Panc1 (cell line): ENCODE data around the gene DEAF1. TPM values are rescaled to one million over a fixed set of nuclear protein-coding genes. Genes with fewer than 3 reads are reported as not detected.
A peak's percentile ranks its signal among the peaks of the same experiment; 100 is the strongest.

ENCODE experiments used
- ATAC-seq: fragments of 200-7000 bp; cut with Tn5 transposase; 2 replicates; pipeline ENCODE4 v1.9.1; 2020; ENCODE audit warnings: mild to moderate bottlenecking, moderate library complexity
- BruUV-seq: library from RNA; stranded (reverse); fragments of 400-500 nt; replicated peaks from 2 replicates; lab custom pipeline; 2021; lab: Mats Ljungman, UMichigan
- CTCF ChIA-PET: fragments of 300-600 bp; sonication (Branson Sonifier 250); formaldehyde crosslinking; loops from one replicate; lab custom pipeline; 2022; ENCODE audit warnings: antibody characterized with exemption; lab: Charles Lee
- POLR2A ChIA-PET: fragments of 300-600 bp; sonication (Branson Sonifier 250); formaldehyde crosslinking; loops from one replicate; lab custom pipeline; 2022; ENCODE audit warnings: antibody characterized with exemption; lab: Charles Lee
- DNase-seq: peaks from one replicate; pipeline ENCODE4 v3.0.0-alpha.2; 2010; ENCODE audit warnings: low read depth, low spot score
- H3K27ac ChIP-seq: 2 replicates; pipeline ENCODE4 v1.5.1; 2011; ENCODE audit warnings: mild to moderate bottlenecking, low read length, inconsistent platforms
- H3K27me3 ChIP-seq: fragments of 200-500 bp; sonication (Bioruptor generic); 2 replicates; pipeline ENCODE4 v1.6.0; 2014; ENCODE audit warnings: low read length, inconsistent platforms; ENCODE audit not compliant: control insufficient read depth, insufficient read depth
- H3K36me3 ChIP-seq: fragments of 200-500 bp; sonication (Bioruptor generic); 2 replicates; pipeline ENCODE4 v1.5.1; 2014; ENCODE audit warnings: inconsistent platforms, mild to moderate bottlenecking, low read length, moderate library complexity; ENCODE audit not compliant: control insufficient read depth, insufficient read depth
- H3K4me1 ChIP-seq: 2 replicates; pipeline ENCODE4 v1.5.1; 2011; ENCODE audit warnings: inconsistent platforms, mild to moderate bottlenecking, low read length, moderate library complexity; ENCODE audit not compliant: control insufficient read depth, insufficient read depth
- H3K4me3 ChIP-seq, 2 experiments: 2 replicates each; pipeline ENCODE4 v1.5.1; 2011 to 2012; ENCODE audit warnings: low read depth in 2 of 2, low read length in 2 of 2, mild to moderate bottlenecking in 2 of 2, inconsistent platforms in 1 of 2, moderate library complexity in 1 of 2
- H3K9me3 ChIP-seq: fragments of 200-500 bp; sonication (Bioruptor generic); 2 replicates; pipeline ENCODE4 v1.5.1; 2014; ENCODE audit warnings: low read depth, mild to moderate bottlenecking, inconsistent platforms, low read length, moderate library complexity; ENCODE audit not compliant: control insufficient read depth, insufficient read depth
- POLR2AphosphoS5 ChIP-seq: IDR thresholded peaks from 2 replicates; pipeline ENCODE4 v1.6.1; 2012; ENCODE audit warnings: mild to moderate bottlenecking, low read depth, low read length, moderate library complexity
- SIN3A ChIP-seq: IDR thresholded peaks from 2 replicates; pipeline ENCODE4 v1.6.1; 2012; ENCODE audit warnings: low read depth, mild to moderate bottlenecking, low read length, moderate library complexity, borderline replicate concordance; ENCODE audit not compliant: insufficient read depth
- TCF7L2 ChIP-seq: IDR thresholded peaks from 2 replicates; pipeline ENCODE4 v1.6.1; 2011; ENCODE audit warnings: mild to moderate bottlenecking, low read depth, low read length, inconsistent platforms
- in situ Hi-C: cut with HindIII; loops from 2 replicates; pipeline ENCODE4 v1.10.0; 2016; ENCODE audit warnings: low sequenced_read_pairs, low pct_unique_long_range_greater_than_20kb
- intact Hi-C: fragments of 100-400 bp; cut with micrococcal nuclease; formaldehyde crosslinking; loops from one replicate; pipeline ENCODE4 v1.10.0; 2022; ENCODE audit not compliant: unreplicated experiment
- total RNA-seq: library from RNA; stranded (reverse); gene quantifications from one replicate; pipeline ENCODE4 v1.2.1, GENCODE V29; 2021; ENCODE audit not compliant: unreplicated experiment
- TF ChIP-seq, protein P1 (sequence below): fragments of 450-650 bp; IDR thresholded peaks from 2 replicates; pipeline ENCODE4 v1.5.1; 2017; ENCODE audit warnings: mild to moderate bottlenecking
- TF ChIP-seq, protein P2 (sequence below), 2 experiments: IDR thresholded peaks; 2 replicates each; pipeline ENCODE4 v1.6.1; 2011 to 2012; ENCODE audit warnings: low read depth in 2 of 2, control low read depth in 1 of 2, low read length in 1 of 2, mild to moderate bottlenecking in 1 of 2, moderate library complexity in 1 of 2; ENCODE audit not compliant: insufficient read depth in 1 of 2

Gene DEAF1
- total RNA-seq, 1 experiment from 2014 or later: 105 TPM

- ChIA-PET POLR2A (no interaction called here), CTCF (no interaction called here)
- H3K4me3 ChIP-seq: no peak overlapping the region
Observed at GRCh38 chr11:595400-595799, 99.6 kb downstream of the DEAF1 start.

More at GRCh38 chr11:595400-595799, 99.6 kb downstream of the DEAF1 start:
- no peak for ATAC-seq
- TF ChIP-seq POLR2AphosphoS5 (no peak), SIN3A (no peak), TCF7L2 (no peak)
- TF ChIP-seq, protein P1, sequence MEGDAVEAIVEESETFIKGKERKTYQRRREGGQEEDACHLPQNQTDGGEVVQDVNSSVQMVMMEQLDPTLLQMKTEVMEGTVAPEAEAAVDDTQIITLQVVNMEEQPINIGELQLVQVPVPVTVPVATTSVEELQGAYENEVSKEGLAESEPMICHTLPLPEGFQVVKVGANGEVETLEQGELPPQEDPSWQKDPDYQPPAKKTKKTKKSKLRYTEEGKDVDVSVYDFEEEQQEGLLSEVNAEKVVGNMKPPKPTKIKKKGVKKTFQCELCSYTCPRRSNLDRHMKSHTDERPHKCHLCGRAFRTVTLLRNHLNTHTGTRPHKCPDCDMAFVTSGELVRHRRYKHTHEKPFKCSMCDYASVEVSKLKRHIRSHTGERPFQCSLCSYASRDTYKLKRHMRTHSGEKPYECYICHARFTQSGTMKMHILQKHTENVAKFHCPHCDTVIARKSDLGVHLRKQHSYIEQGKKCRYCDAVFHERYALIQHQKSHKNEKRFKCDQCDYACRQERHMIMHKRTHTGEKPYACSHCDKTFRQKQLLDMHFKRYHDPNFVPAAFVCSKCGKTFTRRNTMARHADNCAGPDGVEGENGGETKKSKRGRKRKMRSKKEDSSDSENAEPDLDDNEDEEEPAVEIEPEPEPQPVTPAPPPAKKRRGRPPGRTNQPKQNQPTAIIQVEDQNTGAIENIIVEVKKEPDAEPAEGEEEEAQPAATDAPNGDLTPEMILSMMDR: no peak
- TF ChIP-seq, protein P2, sequence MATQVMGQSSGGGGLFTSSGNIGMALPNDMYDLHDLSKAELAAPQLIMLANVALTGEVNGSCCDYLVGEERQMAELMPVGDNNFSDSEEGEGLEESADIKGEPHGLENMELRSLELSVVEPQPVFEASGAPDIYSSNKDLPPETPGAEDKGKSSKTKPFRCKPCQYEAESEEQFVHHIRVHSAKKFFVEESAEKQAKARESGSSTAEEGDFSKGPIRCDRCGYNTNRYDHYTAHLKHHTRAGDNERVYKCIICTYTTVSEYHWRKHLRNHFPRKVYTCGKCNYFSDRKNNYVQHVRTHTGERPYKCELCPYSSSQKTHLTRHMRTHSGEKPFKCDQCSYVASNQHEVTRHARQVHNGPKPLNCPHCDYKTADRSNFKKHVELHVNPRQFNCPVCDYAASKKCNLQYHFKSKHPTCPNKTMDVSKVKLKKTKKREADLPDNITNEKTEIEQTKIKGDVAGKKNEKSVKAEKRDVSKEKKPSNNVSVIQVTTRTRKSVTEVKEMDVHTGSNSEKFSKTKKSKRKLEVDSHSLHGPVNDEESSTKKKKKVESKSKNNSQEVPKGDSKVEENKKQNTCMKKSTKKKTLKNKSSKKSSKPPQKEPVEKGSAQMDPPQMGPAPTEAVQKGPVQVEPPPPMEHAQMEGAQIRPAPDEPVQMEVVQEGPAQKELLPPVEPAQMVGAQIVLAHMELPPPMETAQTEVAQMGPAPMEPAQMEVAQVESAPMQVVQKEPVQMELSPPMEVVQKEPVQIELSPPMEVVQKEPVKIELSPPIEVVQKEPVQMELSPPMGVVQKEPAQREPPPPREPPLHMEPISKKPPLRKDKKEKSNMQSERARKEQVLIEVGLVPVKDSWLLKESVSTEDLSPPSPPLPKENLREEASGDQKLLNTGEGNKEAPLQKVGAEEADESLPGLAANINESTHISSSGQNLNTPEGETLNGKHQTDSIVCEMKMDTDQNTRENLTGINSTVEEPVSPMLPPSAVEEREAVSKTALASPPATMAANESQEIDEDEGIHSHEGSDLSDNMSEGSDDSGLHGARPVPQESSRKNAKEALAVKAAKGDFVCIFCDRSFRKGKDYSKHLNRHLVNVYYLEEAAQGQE (IDR thresholded peaks at IDR 0.05; ENCODE audit: insufficient read depth in 1 of 2, low read depth in 2 of 2, low read length in 1 of 2): no peak
- H3K27me3 ChIP-seq: no peaks in the 10 kb centered on the region
- intact Hi-C loops (no loop called here), in situ Hi-C loops (no loop called here)
- no peak for DNase-seq
- H3K9me3 ChIP-seq: no peaks in the 10 kb centered on the region
- TSS peak; percentile 24 for BruUV-seq
- H3K36me3 ChIP-seq: peaks cover 8% of the 10 kb centered on the region; the same call in 1 of the 2 replicates
- no peak overlapping the region for H3K27ac ChIP-seq
- no peaks in the 10 kb centered on the region for H3K4me1 ChIP-seq

Other genes starting within 250 kb of the DEAF1 start
- gene PTDSS2, start 244.9 kb downstream of the DEAF1 start, total RNA-seq: 103 TPM
- 345 TPM for gene RNH1, start 188.0 kb downstream of the DEAF1 start, total RNA-seq
- 175 TPM for gene HRAS, start 159.6 kb downstream of the DEAF1 start, total RNA-seq
- 9.8 TPM for gene LRRC56, start 157.7 kb downstream of the DEAF1 start, total RNA-seq
- gene LMNTD2, start 134.5 kb downstream of the DEAF1 start, total RNA-seq: 21.8 TPM
- gene RASSF7, start 134.3 kb downstream of the DEAF1 start, total RNA-seq: 81.8 TPM
- 90.6 TPM for gene PHRF1, start 118.8 kb downstream of the DEAF1 start, total RNA-seq
- gene IRF7, start 79.3 kb downstream of the DEAF1 start, total RNA-seq: 23.9 TPM
- gene CDHR5, start 70.3 kb downstream of the DEAF1 start, total RNA-seq: not detected
- not detected for gene SCT, start 68.0 kb downstream of the DEAF1 start, total RNA-seq
- gene DRD4, start 58.0 kb downstream of the DEAF1 start, total RNA-seq: 0.95 TPM
- gene TMEM80, start 594 bp upstream of the DEAF1 start, total RNA-seq: 45.2 TPM
- 256 TPM for gene EPS8L2, start 11.0 kb upstream of the DEAF1 start, total RNA-seq
- gene TALDO1, start 52.2 kb upstream of the DEAF1 start, total RNA-seq: 257 TPM
- 229 TPM for gene GATD1, start 82.3 kb upstream of the DEAF1 start, total RNA-seq
- 15.9 TPM for gene CEND1, start 94.9 kb upstream of the DEAF1 start, total RNA-seq
- gene SLC25A22, start 103.1 kb upstream of the DEAF1 start, total RNA-seq: 119 TPM
- 75.9 TPM for gene PIDD1, start 110.0 kb upstream of the DEAF1 start, total RNA-seq
- gene RPLP2, start 114.7 kb upstream of the DEAF1 start, total RNA-seq: 3,468 TPM
- 244 TPM for gene PNPLA2, start 123.7 kb upstream of the DEAF1 start, total RNA-seq
- gene CRACR2B, start 132.7 kb upstream of the DEAF1 start, total RNA-seq: 132 TPM
- gene CD151, start 137.7 kb upstream of the DEAF1 start, total RNA-seq: 680 TPM
- 673 TPM for gene POLR2L, start 147.3 kb upstream of the DEAF1 start, total RNA-seq
- gene TSPAN4, start 147.6 kb upstream of the DEAF1 start, total RNA-seq: 187 TPM
- 224 TPM for gene CHID1, start 215.6 kb upstream of the DEAF1 start, total RNA-seq
- gene AP2A2, start 230.6 kb upstream of the DEAF1 start, total RNA-seq: 123 TPM